KOPT-K1 (cell line): ENCODE results near the gene NRTN.
A peak's percentile ranks its signal among the peaks of the same experiment; 100 is the strongest.

ENCODE experiments used
- H3K27ac ChIP-seq: fragments of 200-600 bp; sonication (generic); 2 replicates; pipeline ENCODE4 v1.5.1; 2016; ENCODE audit warnings: antibody characterized with exemption, mild to moderate bottlenecking, low read depth, low read length; ENCODE audit not compliant: poor library complexity, severe bottlenecking
- H3K36me3 ChIP-seq: fragments of 200-600 bp; sonication (generic); 2 replicates; pipeline ENCODE4 v1.5.1; 2017; ENCODE audit warnings: antibody characterized with exemption, mild to moderate bottlenecking, low read length, moderate library complexity; ENCODE audit not compliant: insufficient read depth
- H3K9me3 ChIP-seq: fragments of 200-600 bp; sonication (generic); 2 replicates; pipeline ENCODE4 v1.5.1; 2017; ENCODE audit warnings: antibody characterized with exemption, low read length, mild to moderate bottlenecking; ENCODE audit not compliant: insufficient read depth, poor library complexity, severe bottlenecking

The NRTN gene

GRCh38 chr19:5786593-5787408 is 18.1 kb upstream of the NRTN start:
- no peaks in the 10 kb centered on the region for H3K9me3 ChIP-seq
- no peak overlapping the region for H3K27ac ChIP-seq
- H3K36me3 ChIP-seq, result peaks cover 78% of the 10 kb centered on the region

GRCh38 chr19:5787409-5788182 is 17.3 kb upstream of the NRTN start:
- Histone ChIP-seq H3K36me3 (peaks cover 73% of the 10 kb centered on the region), H3K9me3 (no peaks in the 10 kb centered on the region), H3K27ac (no peak overlapping the region)

DNA sequence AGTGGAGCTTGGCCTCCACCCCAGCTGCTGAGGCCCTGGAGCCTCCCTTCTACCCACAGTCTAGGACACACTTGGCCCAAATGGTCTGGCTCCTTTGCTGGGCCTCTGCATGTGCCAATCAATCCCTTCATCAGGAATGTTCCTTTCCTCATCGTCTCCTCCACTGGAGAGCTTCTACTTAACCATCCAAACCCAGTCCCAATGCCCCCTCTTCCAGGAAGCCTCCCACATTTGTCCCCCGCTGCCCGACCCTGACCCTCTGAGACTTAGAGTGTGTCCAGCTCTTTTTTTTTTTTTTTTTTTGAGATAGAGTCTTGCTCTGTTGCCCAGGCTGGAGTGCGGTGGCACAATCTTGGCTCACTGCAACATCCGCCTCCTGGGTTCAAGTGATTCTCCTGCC is 16.4 kb upstream of the NRTN start:
- H3K9me3 ChIP-seq, result no peaks in the 10 kb centered on the region
- H3K36me3 ChIP-seq, result peaks cover 66% of the 10 kb centered on the region
- H3K27ac ChIP-seq, result no peak overlapping the region

- Histone ChIP-seq H3K27ac (no peak overlapping the region), H3K36me3 (peaks cover 59% of the 10 kb centered on the region), H3K9me3 (no peaks in the 10 kb centered on the region)
Measured at GRCh38 chr19:5789351-5789761, 15.5 kb upstream of the NRTN start.

- Histone ChIP-seq H3K27ac (peak overlapping the region; percentile 95), H3K36me3 (peaks cover 53% of the 10 kb centered on the region), H3K9me3 (no peaks in the 10 kb centered on the region)
Measured at GRCh38 chr19:5789886-5790558, 14.8 kb upstream of the NRTN start.

GRCh38 chr19:5790559-5791520 is 14.0 kb upstream of the NRTN start, which contains the start of gene DUS3L:
Gene DUS3L (minus strand): TSS chr19:5791163. CDS start chr19:5791141, 22 bp downstream.
- peaks cover 44% of the 10 kb centered on the region for H3K36me3 ChIP-seq
- peak within 1 kb of the TSS; percentile 95 for H3K27ac ChIP-seq
- no peaks in the 10 kb centered on the region for H3K9me3 ChIP-seq

- no peaks in the 10 kb centered on the region for H3K9me3 ChIP-seq
- H3K27ac ChIP-seq, result no peak overlapping the region
- H3K36me3 ChIP-seq, result peaks cover 31% of the 10 kb centered on the region
Measured at GRCh38 chr19:5792224-5792623, 12.6 kb upstream of the NRTN start.

- H3K27ac ChIP-seq, result no peak overlapping the region
- H3K36me3 ChIP-seq, result peaks cover 21% of the 10 kb centered on the region
Measured at GRCh38 chr19:5793188-5793587, 11.7 kb upstream of the NRTN start.

GRCh38 chr19:5795382-5795919 is 9.4 kb upstream of the NRTN start:
- Histone ChIP-seq H3K27ac (no peak overlapping the region), H3K36me3 (no peaks in the 10 kb centered on the region)

More at GRCh38 chr19:5793188-5793587, 11.7 kb upstream of the NRTN start:
- H3K9me3 ChIP-seq, result no peaks in the 10 kb centered on the region

GRCh38 chr19:5798244-5798643 is 6.6 kb upstream of the NRTN start:
- no peak overlapping the region for H3K27ac ChIP-seq
- H3K36me3 ChIP-seq, result no peaks in the 10 kb centered on the region

More at GRCh38 chr19:5795382-5795919, 9.4 kb upstream of the NRTN start:
- H3K9me3 ChIP-seq, result no peaks in the 10 kb centered on the region

DNA sequence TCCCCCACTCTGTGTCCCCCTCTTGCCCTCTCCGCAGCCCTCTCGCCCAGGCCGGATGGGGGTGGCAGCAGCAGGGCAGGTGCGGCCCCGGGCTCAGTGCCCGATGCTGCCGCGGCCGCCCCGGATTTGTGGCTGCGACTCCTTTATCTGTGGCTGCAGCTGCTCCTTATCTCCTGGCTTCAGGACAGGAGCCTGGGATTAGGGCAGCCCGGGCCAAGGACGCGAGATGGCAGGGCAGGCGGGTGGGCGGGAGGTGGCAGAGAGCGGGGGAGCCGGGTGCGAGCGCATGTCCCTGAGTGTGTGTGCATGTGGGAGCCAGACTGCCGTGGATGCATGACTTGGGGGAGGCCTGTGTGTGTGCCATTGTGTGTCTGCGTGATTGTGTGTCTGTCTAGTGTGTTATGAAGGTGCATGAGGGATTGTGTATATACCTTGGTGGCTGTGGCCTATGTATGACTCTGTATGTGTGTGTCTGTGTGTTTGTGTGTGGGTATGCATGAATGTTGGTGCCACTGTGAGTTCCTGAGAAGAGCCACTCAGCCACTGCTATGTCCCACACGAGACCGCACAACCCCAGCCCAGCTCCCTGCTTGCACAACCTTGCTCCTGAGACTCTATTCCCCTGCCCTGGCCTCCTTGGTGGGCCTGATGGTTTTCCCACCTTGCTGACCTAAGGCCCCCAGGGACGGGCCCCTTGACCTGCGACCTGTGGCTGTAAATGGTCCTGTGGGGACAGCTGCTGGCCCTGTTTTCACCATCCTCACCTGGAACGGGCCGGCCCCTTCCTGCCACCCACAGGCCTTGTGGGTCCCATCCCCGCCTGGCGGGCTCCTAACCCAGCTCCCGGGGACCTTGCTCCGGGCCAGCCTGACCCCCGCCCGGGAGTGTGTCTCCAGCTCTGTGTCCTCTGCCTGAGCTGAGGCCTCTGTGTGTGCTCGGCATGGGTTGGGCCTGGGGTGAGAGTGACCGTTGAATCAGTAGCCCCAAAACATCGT is 5.3 kb upstream of the NRTN start:
- H3K36me3 ChIP-seq, result no peaks in the 10 kb centered on the region
- peak overlapping the region; percentile 50 for H3K27ac ChIP-seq
- H3K9me3 ChIP-seq, result no peaks in the 10 kb centered on the region

More at GRCh38 chr19:5798244-5798643, 6.6 kb upstream of the NRTN start:
- no peaks in the 10 kb centered on the region for H3K9me3 ChIP-seq

DNA sequence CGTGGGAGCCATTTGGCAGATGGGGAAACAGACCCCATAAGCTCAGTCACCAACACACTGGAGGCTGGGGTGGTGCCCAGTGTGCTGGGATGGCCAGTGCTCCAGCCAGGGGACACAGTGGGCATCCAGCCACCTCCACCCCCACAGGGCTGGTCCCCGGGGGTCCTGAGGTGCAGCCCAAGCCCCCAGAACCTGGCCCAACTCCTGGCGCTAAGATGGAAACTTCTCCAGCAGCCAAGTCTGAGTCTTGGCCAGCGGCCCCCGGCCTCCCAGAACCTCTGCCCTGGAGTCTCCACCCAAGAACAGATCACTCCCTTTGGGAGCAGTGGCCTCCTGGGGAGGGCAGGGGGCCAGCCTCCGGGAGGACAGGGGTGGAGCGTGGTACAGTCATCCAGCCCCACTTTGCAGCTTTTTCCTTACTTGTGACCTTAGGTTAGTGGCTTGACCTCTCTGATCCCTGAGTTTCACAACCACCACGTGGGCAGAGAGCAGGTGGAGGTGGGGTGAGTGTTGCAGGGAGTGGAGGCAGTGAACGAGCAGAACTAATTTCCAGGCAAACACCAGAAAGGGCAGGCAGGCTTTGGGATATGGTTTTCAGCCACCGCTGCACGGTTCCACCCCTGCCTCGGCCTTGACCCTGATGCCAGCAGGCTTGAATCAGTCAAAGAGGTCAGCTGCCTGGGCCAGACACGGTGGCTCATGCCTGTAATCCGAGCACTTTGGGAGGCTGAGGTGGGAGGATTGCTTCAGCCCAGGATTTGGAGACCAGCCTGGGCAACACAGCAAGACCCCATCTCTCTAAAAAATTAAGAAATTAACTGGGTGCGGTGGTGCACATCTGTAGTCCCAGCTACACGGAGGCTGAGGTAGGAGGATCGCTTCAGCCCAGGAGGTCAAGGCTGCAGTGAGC is 4.3 kb upstream of the NRTN start:
- Histone ChIP-seq H3K27ac (peak overlapping the region; percentile 50), H3K36me3 (no peaks in the 10 kb centered on the region), H3K9me3 (no peaks in the 10 kb centered on the region)
